ENCODE data around the gene SLC44A1. TPM values are rescaled to one million over a fixed set of nuclear protein-coding genes. Genes with fewer than 3 reads are reported as not detected.

SLC44A1 gene
- total and polyA plus RNA-seq, 2 of the 13 experiments (the other 11 are each of a cell fraction or from before 2014, with no cell fraction given) = 21.4 to 40.8 TPM

GRCh38 chr9:105206496-105206820 lies 38.0 kb upstream of the SLC44A1 start:
- Histone ChIP-seq H4K20me1 (ENCODE audit: insufficient read depth, low read length) (no peaks in the 10 kb centered on the region), H2AFZ (ENCODE audit: low read length) (no peak overlapping the region), H3K4me2 (ENCODE audit: low read depth, low read length) (no peak overlapping the region), H3K36me3 (replicated peaks in 1 of 2; ENCODE audit: control insufficient read depth in 1 of 2, insufficient read depth in 2 of 2, low read length in 2 of 2) (no peaks in the 10 kb centered on the region), H3K9me3 (ENCODE audit: low read length) (no peaks in the 10 kb centered on the region), H3K9ac (ENCODE audit: insufficient read depth, low read depth, low read length) (no peak overlapping the region), H3K27ac (ENCODE audit: extremely low read length, insufficient read depth, low read length) (no peak overlapping the region), H3K79me2 (ENCODE audit: insufficient read depth, low read length) (no peaks in the 10 kb centered on the region), H3K4me1 (ENCODE audit: insufficient read depth, low read length) (peaks cover 9% of the 10 kb centered on the region), H3K4me3 (replicated peaks in 1 of 3; ENCODE audit: insufficient read depth in 1 of 3, low read depth in 2 of 3, low read length in 3 of 3) (no peak overlapping the region), H3K27me3 (ENCODE audit: control insufficient read depth in 1 of 2, insufficient read depth in 2 of 2, low read length in 2 of 2) (no peaks in the 10 kb centered on the region)
- ChIA-PET CTCF (ENCODE audit: low intra/inter-chr PET ratio, low total read pairs) (no interaction called here), POLR2A (interaction anchor here (0.8 kb wide), 1 partner anchor 38 kb away, joined by 3 read pairs; the partner anchor contains the start of gene SLC44A1)
- FAIRE-seq (no peak), DNase-seq (ENCODE audit: low spot score) (no peak), ATAC-seq (no peak)
- no TSS peak for BruUV-seq (replicated peaks)
- WGBS (ENCODE audit: low lambda C conversion rate) = 36% methylated on average over 2 of the region's 2 CpGs
- no peak for TF ChIP-seq HDAC1 (CRISPR knock-in tag; IDR thresholded peaks at IDR 0.05)
- TF ChIP-seq FOXC1 (CRISPR knock-in tag; IDR thresholded peaks at IDR 0.05; ENCODE audit: borderline replicate concordance) = no peak
- TF ChIP-seq PHF5A (CRISPR knock-in tag; IDR thresholded peaks at IDR 0.05; ENCODE audit: low read depth, unreplicated experiment) = no peak
- TF ChIP-seq SRSF1 (optimal IDR thresholded peaks at IDR 0.05; ENCODE audit: low read depth, low read length) = no peak
- TF ChIP-seq TCF7 (IDR thresholded peaks at IDR 0.05; ENCODE audit: low read depth) = no peak
- no peak for TF ChIP-seq ARID4A (CRISPR knock-in tag; IDR thresholded peaks at IDR 0.05; ENCODE audit: borderline replicate concordance)
- no peak for TF ChIP-seq ZNF605 (CRISPR knock-in tag; IDR thresholded peaks at IDR 0.05)
- no peak for TF ChIP-seq ZNF337 (CRISPR knock-in tag; IDR thresholded peaks at IDR 0.05; ENCODE audit: borderline replicate concordance, low read depth)
- no peak for TF ChIP-seq NFATC3 (CRISPR knock-in tag; IDR thresholded peaks at IDR 0.05)
- no peak for TF ChIP-seq ZNF619 (CRISPR knock-in tag; IDR thresholded peaks at IDR 0.05)
- TF ChIP-seq ZNF740 (CRISPR knock-in tag; IDR thresholded peaks at IDR 0.05) = no peak
- no peak for TF ChIP-seq ZXDC (CRISPR knock-in tag; IDR thresholded peaks at IDR 0.05)
- no peak for TF ChIP-seq MED8 (CRISPR knock-in tag; IDR thresholded peaks at IDR 0.05; ENCODE audit: insufficient replicate concordance)
- TF ChIP-seq ZNF501 (CRISPR knock-in tag; IDR thresholded peaks at IDR 0.05) = no peak
- TF ChIP-seq KDM4B (CRISPR knock-in tag; IDR thresholded peaks at IDR 0.05) = no peak
- in situ Hi-C loops (cut with HindIII; ENCODE audit: extremely low pct_ligation_motif_present, low pct_unique_long_range_greater_than_20kb) = no loop called here
- intact Hi-C loops (cut with micrococcal nuclease; ENCODE audit: unreplicated experiment) = no loop called here
